Neural cell (in vitro differentiated cells): ENCODE results near the gene ADORA1. TPM values are rescaled to one million over a fixed set of nuclear protein-coding genes. Genes with fewer than 3 reads are reported as not detected.

Source experiments
- H2AFZ ChIP-seq: fragments of 200-600, 300-800 bp; sonication (generic), shearing (Covaris generic); 2 replicates; pipeline ENCODE4 v1.6.0; 2014; ENCODE audit warnings: low read depth, mild to moderate bottlenecking, antibody characterized with exemption, low read length, moderate library complexity
- H3F3A ChIP-seq: fragments of 200-600 bp; shearing (Covaris generic); 2 replicates; pipeline ENCODE4 v1.6.1; 2016; ENCODE audit warnings: mild to moderate bottlenecking, moderate library complexity, mixed read lengths, antibody characterized with exemption, low read length; ENCODE audit not compliant: insufficient read depth, poor library complexity, severe bottlenecking
- H3K27ac ChIP-seq: fragments of 200-600, 300-800 bp; sonication (generic), shearing (Covaris generic); 2 replicates; pipeline ENCODE4 v1.5.1; 2014; ENCODE audit warnings: mild to moderate bottlenecking, low read length, moderate library complexity
- H3K27me3 ChIP-seq: fragments of 300-800, 200-600 bp; sonication (generic), shearing (Covaris generic); 2 replicates; pipeline ENCODE4 v1.6.0; 2014; ENCODE audit warnings: mild to moderate bottlenecking, low read depth, low read length, moderate library complexity; ENCODE audit not compliant: insufficient read depth
- H3K36me3 ChIP-seq: fragments of 300-800, 200-600 bp; sonication (generic), shearing (Covaris generic); 2 replicates; pipeline ENCODE4 v1.5.1; 2014; ENCODE audit warnings: mild to moderate bottlenecking, antibody characterized with exemption, low read length, moderate library complexity; ENCODE audit not compliant: insufficient read depth
- H3K4me2 ChIP-seq: fragments of 300-800, 200-600 bp; sonication (generic), shearing (Covaris generic); 2 replicates; pipeline ENCODE4 v1.6.0; 2014; ENCODE audit warnings: mild to moderate bottlenecking, low read length
- H3K4me3 ChIP-seq: fragments of 300-800, 200-600 bp; sonication (generic), shearing (Covaris generic); 2 replicates; pipeline ENCODE4 v1.5.1; 2014; ENCODE audit warnings: mild to moderate bottlenecking, low read length, moderate library complexity
- H3K79me2 ChIP-seq: fragments of 200-600 bp; shearing (Covaris generic); replicated peaks from 2 replicates; pipeline ENCODE4 v1.6.0; 2014; ENCODE audit warnings: mild to moderate bottlenecking, low read length, moderate library complexity; ENCODE audit not compliant: insufficient read depth
- H3K9ac ChIP-seq: fragments of 300-800, 200-600 bp; sonication (generic), shearing (Covaris generic); 2 replicates; pipeline ENCODE4 v1.6.1; 2016; ENCODE audit warnings: mild to moderate bottlenecking, low read length, mixed read lengths
- H3K9me2 ChIP-seq: fragments of 200-600 bp; shearing (Covaris generic); 2 replicates; pipeline ENCODE4 v1.6.1; 2016; ENCODE audit warnings: mild to moderate bottlenecking, low read length, mixed read lengths; ENCODE audit not compliant: insufficient read depth
- H3K9me3 ChIP-seq: fragments of 200-600, 300-800 bp; sonication (generic), shearing (Covaris generic); 2 replicates; pipeline ENCODE4 v1.6.1; 2016; ENCODE audit warnings: mild to moderate bottlenecking, mixed run types, low read length, moderate library complexity, mixed read lengths
- H4K20me1 ChIP-seq: fragments of 200-600 bp; shearing (Covaris generic); 2 replicates; pipeline ENCODE4 v1.6.1; 2016; ENCODE audit warnings: mild to moderate bottlenecking, mixed run types; ENCODE audit not compliant: insufficient read depth
- EP300 ChIP-seq: fragments of 450-650 bp; conservative IDR thresholded peaks from 2 replicates; pipeline ENCODE4 v1.6.1; 2014; ENCODE audit warnings: antibody characterized with exemption, mild to moderate bottlenecking, moderate library complexity; ENCODE audit not compliant: poor library complexity, severe bottlenecking
- EZH2 ChIP-seq: fragments of 200-600, 300-800 bp; shearing (Covaris generic), sonication (generic); IDR thresholded peaks from 2 replicates; pipeline ENCODE4 v1.6.1; 2014; ENCODE audit warnings: antibody characterized with exemption, low read length, borderline replicate concordance, mild to moderate bottlenecking; ENCODE audit not compliant: insufficient read depth, poor library complexity, severe bottlenecking
- MXI1 ChIP-seq: fragments of 450-650 bp; conservative IDR thresholded peaks from 2 replicates; pipeline ENCODE4 v1.6.1; 2014; ENCODE audit warnings: antibody characterized with exemption, mild to moderate bottlenecking; ENCODE audit not compliant: poor library complexity, severe bottlenecking
- POLR2AphosphoS5 ChIP-seq: IDR thresholded peaks from 2 replicates; pipeline ENCODE4 v1.6.1; 2012
- RAD21 ChIP-seq: fragments of 450-650 bp; conservative IDR thresholded peaks from 2 replicates; pipeline ENCODE4 v1.6.1; 2014; ENCODE audit warnings: antibody characterized with exemption, mild to moderate bottlenecking, moderate library complexity
- SMC3 ChIP-seq: fragments of 450-650 bp; conservative IDR thresholded peaks from 2 replicates; pipeline ENCODE4 v1.6.1; 2014; ENCODE audit warnings: antibody characterized with exemption, mild to moderate bottlenecking, moderate library complexity; ENCODE audit not compliant: poor library complexity
- TAF1 ChIP-seq: IDR thresholded peaks from 2 replicates; pipeline ENCODE4 v1.6.1; 2012; ENCODE audit warnings: low read depth
- polyA plus RNA-seq: library from polyadenylated mRNA; depleted of rRNA; stranded (reverse); fragments of >200 nt; gene quantifications from 2 replicates; pipeline ENCODE4 v1.2.3, GENCODE V29; 2014
- TF ChIP-seq, protein P1 (sequence below): IDR thresholded peaks from 2 replicates; pipeline ENCODE4 v1.6.1; 2012; ENCODE audit warnings: borderline replicate concordance
- TF ChIP-seq, protein P2 (sequence below): fragments of 450-650 bp; IDR thresholded peaks from 2 replicates; pipeline ENCODE4 v1.5.1; 2014; ENCODE audit warnings: antibody characterized with exemption, mild to moderate bottlenecking, moderate library complexity; ENCODE audit not compliant: poor library complexity, severe bottlenecking

Gene ADORA1
- polyA plus RNA-seq, 1 donor from 2014 or later: 7.2 TPM

DNA sequence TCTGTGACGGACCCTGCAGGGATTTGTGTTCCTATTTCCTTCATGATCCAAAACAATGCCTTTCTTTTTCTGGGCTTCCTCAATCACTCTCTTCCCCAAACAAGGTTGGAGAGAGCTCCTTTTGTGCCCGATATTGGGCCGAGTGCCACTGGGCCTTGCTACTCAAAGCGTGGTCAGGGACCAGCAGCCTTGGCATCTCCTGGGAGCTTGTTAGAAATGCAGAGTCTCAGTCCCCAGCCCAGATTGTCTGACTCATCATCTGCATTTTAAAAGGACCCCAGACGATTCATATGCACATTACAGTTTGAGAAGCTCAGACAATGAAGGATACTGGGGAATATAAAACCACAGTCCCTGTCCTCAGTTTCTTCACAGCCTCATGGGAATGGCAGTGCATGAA is 19.9 kb downstream of the ADORA1 start:
- H4K20me1 ChIP-seq: no peaks in the 10 kb centered on the region
- H3K9me2 ChIP-seq: no peaks in the 10 kb centered on the region
- no peak overlapping the region for H2AFZ ChIP-seq
- no peak overlapping the region for H3K27ac ChIP-seq
- TF ChIP-seq MXI1 (no peak), RAD21 (no peak), POLR2AphosphoS5 (no peak), TAF1 (no peak), EP300 (no peak), EZH2 (no peak), SMC3 (no peak)
- TF ChIP-seq, protein P1, sequence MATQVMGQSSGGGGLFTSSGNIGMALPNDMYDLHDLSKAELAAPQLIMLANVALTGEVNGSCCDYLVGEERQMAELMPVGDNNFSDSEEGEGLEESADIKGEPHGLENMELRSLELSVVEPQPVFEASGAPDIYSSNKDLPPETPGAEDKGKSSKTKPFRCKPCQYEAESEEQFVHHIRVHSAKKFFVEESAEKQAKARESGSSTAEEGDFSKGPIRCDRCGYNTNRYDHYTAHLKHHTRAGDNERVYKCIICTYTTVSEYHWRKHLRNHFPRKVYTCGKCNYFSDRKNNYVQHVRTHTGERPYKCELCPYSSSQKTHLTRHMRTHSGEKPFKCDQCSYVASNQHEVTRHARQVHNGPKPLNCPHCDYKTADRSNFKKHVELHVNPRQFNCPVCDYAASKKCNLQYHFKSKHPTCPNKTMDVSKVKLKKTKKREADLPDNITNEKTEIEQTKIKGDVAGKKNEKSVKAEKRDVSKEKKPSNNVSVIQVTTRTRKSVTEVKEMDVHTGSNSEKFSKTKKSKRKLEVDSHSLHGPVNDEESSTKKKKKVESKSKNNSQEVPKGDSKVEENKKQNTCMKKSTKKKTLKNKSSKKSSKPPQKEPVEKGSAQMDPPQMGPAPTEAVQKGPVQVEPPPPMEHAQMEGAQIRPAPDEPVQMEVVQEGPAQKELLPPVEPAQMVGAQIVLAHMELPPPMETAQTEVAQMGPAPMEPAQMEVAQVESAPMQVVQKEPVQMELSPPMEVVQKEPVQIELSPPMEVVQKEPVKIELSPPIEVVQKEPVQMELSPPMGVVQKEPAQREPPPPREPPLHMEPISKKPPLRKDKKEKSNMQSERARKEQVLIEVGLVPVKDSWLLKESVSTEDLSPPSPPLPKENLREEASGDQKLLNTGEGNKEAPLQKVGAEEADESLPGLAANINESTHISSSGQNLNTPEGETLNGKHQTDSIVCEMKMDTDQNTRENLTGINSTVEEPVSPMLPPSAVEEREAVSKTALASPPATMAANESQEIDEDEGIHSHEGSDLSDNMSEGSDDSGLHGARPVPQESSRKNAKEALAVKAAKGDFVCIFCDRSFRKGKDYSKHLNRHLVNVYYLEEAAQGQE: no peak
- TF ChIP-seq, protein P2, sequence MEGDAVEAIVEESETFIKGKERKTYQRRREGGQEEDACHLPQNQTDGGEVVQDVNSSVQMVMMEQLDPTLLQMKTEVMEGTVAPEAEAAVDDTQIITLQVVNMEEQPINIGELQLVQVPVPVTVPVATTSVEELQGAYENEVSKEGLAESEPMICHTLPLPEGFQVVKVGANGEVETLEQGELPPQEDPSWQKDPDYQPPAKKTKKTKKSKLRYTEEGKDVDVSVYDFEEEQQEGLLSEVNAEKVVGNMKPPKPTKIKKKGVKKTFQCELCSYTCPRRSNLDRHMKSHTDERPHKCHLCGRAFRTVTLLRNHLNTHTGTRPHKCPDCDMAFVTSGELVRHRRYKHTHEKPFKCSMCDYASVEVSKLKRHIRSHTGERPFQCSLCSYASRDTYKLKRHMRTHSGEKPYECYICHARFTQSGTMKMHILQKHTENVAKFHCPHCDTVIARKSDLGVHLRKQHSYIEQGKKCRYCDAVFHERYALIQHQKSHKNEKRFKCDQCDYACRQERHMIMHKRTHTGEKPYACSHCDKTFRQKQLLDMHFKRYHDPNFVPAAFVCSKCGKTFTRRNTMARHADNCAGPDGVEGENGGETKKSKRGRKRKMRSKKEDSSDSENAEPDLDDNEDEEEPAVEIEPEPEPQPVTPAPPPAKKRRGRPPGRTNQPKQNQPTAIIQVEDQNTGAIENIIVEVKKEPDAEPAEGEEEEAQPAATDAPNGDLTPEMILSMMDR: no peak
- H3K36me3 ChIP-seq: no peaks in the 10 kb centered on the region
- H3K4me2 ChIP-seq: no peak overlapping the region
- no peaks in the 10 kb centered on the region for H3K9me3 ChIP-seq
- no peaks in the 10 kb centered on the region for H3K27me3 ChIP-seq
- H3K79me2 ChIP-seq: no peaks in the 10 kb centered on the region
- no peak overlapping the region for H3K9ac ChIP-seq
- no peak overlapping the region for H3K4me3 ChIP-seq
- H3F3A ChIP-seq: no peaks in the 10 kb centered on the region

DNA sequence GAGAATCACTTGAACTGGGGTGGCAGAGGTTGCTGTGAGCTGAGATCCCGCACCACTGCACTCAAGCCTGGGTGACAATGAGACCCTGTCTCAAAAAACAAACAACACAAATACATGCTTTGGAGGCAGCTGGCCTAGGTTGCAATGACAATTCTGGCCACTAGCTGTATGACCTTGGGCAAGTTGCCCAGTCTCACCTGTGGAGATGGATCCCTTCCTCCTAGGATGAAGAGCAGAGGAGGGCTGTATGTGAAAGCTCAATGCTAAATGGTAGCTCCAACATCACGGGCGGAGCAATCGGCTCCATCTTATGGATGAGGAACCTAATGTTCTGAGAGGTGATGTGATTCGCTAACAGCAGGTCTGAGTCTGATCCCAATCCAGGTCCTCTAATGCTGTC is 20.6 kb downstream of the ADORA1 start:
- H3K27me3 ChIP-seq: no peaks in the 10 kb centered on the region
- no peaks in the 10 kb centered on the region for H4K20me1 ChIP-seq
- no peak overlapping the region for H3K4me2 ChIP-seq
- no peak overlapping the region for H3K9ac ChIP-seq
- no peak for TF ChIP-seq MXI1
- TF ChIP-seq SMC3: no peak
- TF ChIP-seq TAF1: no peak
- no peak for TF ChIP-seq EZH2
- TF ChIP-seq, protein P1: no peak
- no peak for TF ChIP-seq EP300
- no peak for TF ChIP-seq POLR2AphosphoS5
- TF ChIP-seq, protein P2: peak; percentile 17
- no peak overlapping the region for H3K4me3 ChIP-seq
- no peaks in the 10 kb centered on the region for H3K9me2 ChIP-seq
- no peaks in the 10 kb centered on the region for H3F3A ChIP-seq
- no peaks in the 10 kb centered on the region for H3K9me3 ChIP-seq
- no peaks in the 10 kb centered on the region for H3K36me3 ChIP-seq
- H3K79me2 ChIP-seq: no peaks in the 10 kb centered on the region
- H2AFZ ChIP-seq: no peak overlapping the region
- H3K27ac ChIP-seq: no peak overlapping the region
